Glutamatergic neuron (in vitro differentiated cells): Measurements from ENCODE around the gene IL4R. TPM values are rescaled to one million over a fixed set of nuclear protein-coding genes. Genes with fewer than 3 reads are reported as not detected.

Experiments
- DNase-seq: peaks from one replicate; pipeline ENCODE4 v3.0.0; 2022
- H3K27ac Mint-ChIP-seq: one replicate; pipeline ENCODE4 v1.8.0; 2020; ENCODE audit warnings: mild to moderate bottlenecking, mixed read lengths, inconsistent platforms; ENCODE audit not compliant: unreplicated experiment
- H3K27me3 Mint-ChIP-seq: one replicate; pipeline ENCODE4 v1.8.0; 2020; ENCODE audit warnings: mild to moderate bottlenecking, moderate library complexity, mixed read lengths, inconsistent platforms; ENCODE audit not compliant: unreplicated experiment
- H3K36me3 Mint-ChIP-seq: one replicate; pipeline ENCODE4 v1.8.0; 2020; ENCODE audit warnings: mild to moderate bottlenecking, mixed read lengths, inconsistent platforms; ENCODE audit not compliant: unreplicated experiment
- H3K4me1 Mint-ChIP-seq: one replicate; pipeline ENCODE4 v1.8.0; 2020; ENCODE audit warnings: mild to moderate bottlenecking, low read depth, mixed read lengths, inconsistent platforms; ENCODE audit not compliant: unreplicated experiment
- H3K4me3 Mint-ChIP-seq: one replicate; pipeline ENCODE4 v1.8.0; 2020; ENCODE audit warnings: mild to moderate bottlenecking, mixed read lengths, inconsistent platforms; ENCODE audit not compliant: unreplicated experiment
- H3K9me3 Mint-ChIP-seq: one replicate; pipeline ENCODE4 v1.8.0; 2020; ENCODE audit warnings: mild to moderate bottlenecking, moderate library complexity, mixed read lengths, inconsistent platforms; ENCODE audit not compliant: unreplicated experiment
- CTCF ChIP-seq: fragments of 200-600 bp; sonication (generic); IDR thresholded peaks from one replicate; pipeline ENCODE4 v1.5.0; 2021; ENCODE audit not compliant: partially characterized antibody, unreplicated experiment
- total RNA-seq: library from RNA; stranded (reverse); fragmentation: NEBNext Ultra II Directional; extraction: Animal tissue kit (Norgen Biotek cat#: 25700); gene quantifications from one replicate; pipeline ENCODE4 v1.2.1, GENCODE V29; 2021; ENCODE audit not compliant: unreplicated experiment

The IL4R gene
- total RNA-seq, 1 donor from 2014 or later: 10.8 TPM

- DNase-seq: peak; percentile 33
- H3K27ac Mint-ChIP-seq: no peak overlapping the region
- peaks cover 12% of the 10 kb centered on the region for H3K27me3 Mint-ChIP-seq
- H3K36me3 Mint-ChIP-seq: no peaks in the 10 kb centered on the region
- peaks cover 4% of the 10 kb centered on the region for H3K9me3 Mint-ChIP-seq
- TF ChIP-seq CTCF: no peak
- peak overlapping the region; percentile 86 for H3K4me3 Mint-ChIP-seq
- peaks cover 4% of the 10 kb centered on the region for H3K4me1 Mint-ChIP-seq
Observed at GRCh38 chr16:27314161-27314723, 468 bp downstream of the IL4R start.

- TF ChIP-seq CTCF: no peak
- peaks cover 4% of the 10 kb centered on the region for H3K9me3 Mint-ChIP-seq
- peaks cover 4% of the 10 kb centered on the region for H3K4me1 Mint-ChIP-seq
- no peak overlapping the region for H3K4me3 Mint-ChIP-seq
- H3K36me3 Mint-ChIP-seq: no peaks in the 10 kb centered on the region
- no peak for DNase-seq
- peaks cover 12% of the 10 kb centered on the region for H3K27me3 Mint-ChIP-seq
- no peak overlapping the region for H3K27ac Mint-ChIP-seq
Observed at GRCh38 chr16:27314986-27315332, 1.2 kb downstream of the IL4R start.

GRCh38 chr16:27315333-27316037 lies 1.7 kb downstream of the IL4R start:
- peaks cover 4% of the 10 kb centered on the region for H3K9me3 Mint-ChIP-seq
- DNase-seq: no peak
- no peaks in the 10 kb centered on the region for H3K36me3 Mint-ChIP-seq
- no peak overlapping the region for H3K4me3 Mint-ChIP-seq
- no peak overlapping the region for H3K27ac Mint-ChIP-seq
- H3K27me3 Mint-ChIP-seq: peaks cover 9% of the 10 kb centered on the region
- peaks cover 4% of the 10 kb centered on the region for H3K4me1 Mint-ChIP-seq
- TF ChIP-seq CTCF: no peak

GRCh38 chr16:27316038-27316680 lies 2.4 kb downstream of the IL4R start:
- Mint-ChIP-seq H3K36me3 (no peaks in the 10 kb centered on the region), H3K27me3 (peaks cover 9% of the 10 kb centered on the region), H3K27ac (no peak overlapping the region), H3K4me3 (no peak overlapping the region), H3K4me1 (peaks cover 4% of the 10 kb centered on the region), H3K9me3 (peaks cover 4% of the 10 kb centered on the region)
- no peak for TF ChIP-seq CTCF
- DNase-seq: no peak

GRCh38 chr16:27317320-27317719 lies 3.5 kb downstream of the IL4R start:
- H3K4me1 Mint-ChIP-seq: no peaks in the 10 kb centered on the region
- DNase-seq: no peak
- no peaks in the 10 kb centered on the region for H3K36me3 Mint-ChIP-seq
- peaks cover 4% of the 10 kb centered on the region for H3K9me3 Mint-ChIP-seq
- H3K27ac Mint-ChIP-seq: no peak overlapping the region
- TF ChIP-seq CTCF: no peak
- H3K27me3 Mint-ChIP-seq: peaks cover 2% of the 10 kb centered on the region
- H3K4me3 Mint-ChIP-seq: no peak overlapping the region
